ENCODE measurements around the gene TEX9. TPM values are rescaled to one million over a fixed set of nuclear protein-coding genes. Genes with fewer than 3 reads are reported as not detected.
"Not testable (repeated sequence)": the region's sequence is repeated elsewhere in the genome, so short reads cannot be mapped to it uniquely, and the experiment has no call there.

TEX9 gene
- total RNA-seq, 6 experiments from 2014 or later, result 0.31 to 1.4 (median 0.65) TPM

DNA sequence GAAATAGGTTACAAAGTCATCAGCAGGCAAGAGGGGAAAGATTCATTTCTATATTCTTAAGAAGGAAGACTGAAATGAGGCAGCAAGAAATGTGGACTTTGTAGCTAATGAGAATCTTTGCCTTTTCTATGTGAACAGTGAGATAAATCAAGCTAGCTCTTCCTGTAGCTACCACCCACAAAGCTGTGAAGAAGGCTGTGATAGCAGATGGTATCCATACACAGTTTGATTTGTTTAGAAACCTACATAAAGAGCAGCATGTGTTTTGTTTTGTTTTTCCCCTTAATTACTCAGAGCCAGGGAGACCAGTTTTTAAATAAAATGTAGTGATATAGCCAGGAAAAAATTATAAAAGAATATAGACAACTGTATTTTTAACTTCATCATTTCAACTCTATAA lies 45.5 kb downstream of the TEX9 start:
- intact Hi-C loops (cut with DNase I), result no loop called here
- TF ChIP-seq, protein P1, sequence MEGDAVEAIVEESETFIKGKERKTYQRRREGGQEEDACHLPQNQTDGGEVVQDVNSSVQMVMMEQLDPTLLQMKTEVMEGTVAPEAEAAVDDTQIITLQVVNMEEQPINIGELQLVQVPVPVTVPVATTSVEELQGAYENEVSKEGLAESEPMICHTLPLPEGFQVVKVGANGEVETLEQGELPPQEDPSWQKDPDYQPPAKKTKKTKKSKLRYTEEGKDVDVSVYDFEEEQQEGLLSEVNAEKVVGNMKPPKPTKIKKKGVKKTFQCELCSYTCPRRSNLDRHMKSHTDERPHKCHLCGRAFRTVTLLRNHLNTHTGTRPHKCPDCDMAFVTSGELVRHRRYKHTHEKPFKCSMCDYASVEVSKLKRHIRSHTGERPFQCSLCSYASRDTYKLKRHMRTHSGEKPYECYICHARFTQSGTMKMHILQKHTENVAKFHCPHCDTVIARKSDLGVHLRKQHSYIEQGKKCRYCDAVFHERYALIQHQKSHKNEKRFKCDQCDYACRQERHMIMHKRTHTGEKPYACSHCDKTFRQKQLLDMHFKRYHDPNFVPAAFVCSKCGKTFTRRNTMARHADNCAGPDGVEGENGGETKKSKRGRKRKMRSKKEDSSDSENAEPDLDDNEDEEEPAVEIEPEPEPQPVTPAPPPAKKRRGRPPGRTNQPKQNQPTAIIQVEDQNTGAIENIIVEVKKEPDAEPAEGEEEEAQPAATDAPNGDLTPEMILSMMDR (IDR thresholded peaks at IDR 0.05), result no peak
- no peak for TF ChIP-seq POLR2A (IDR thresholded peaks at IDR 0.05)
- no peak for DNase-seq
- no peak overlapping the region for H3K27ac ChIP-seq
- no peaks in the 10 kb centered on the region for H3K36me3 ChIP-seq
- ATAC-seq, result no peak
- H3K9me3 ChIP-seq, result no peaks in the 10 kb centered on the region
- no peaks in the 10 kb centered on the region for H3K4me1 ChIP-seq
- H3K27me3 ChIP-seq, result no peaks in the 10 kb centered on the region
- no peak overlapping the region for H3K4me3 ChIP-seq

DNA sequence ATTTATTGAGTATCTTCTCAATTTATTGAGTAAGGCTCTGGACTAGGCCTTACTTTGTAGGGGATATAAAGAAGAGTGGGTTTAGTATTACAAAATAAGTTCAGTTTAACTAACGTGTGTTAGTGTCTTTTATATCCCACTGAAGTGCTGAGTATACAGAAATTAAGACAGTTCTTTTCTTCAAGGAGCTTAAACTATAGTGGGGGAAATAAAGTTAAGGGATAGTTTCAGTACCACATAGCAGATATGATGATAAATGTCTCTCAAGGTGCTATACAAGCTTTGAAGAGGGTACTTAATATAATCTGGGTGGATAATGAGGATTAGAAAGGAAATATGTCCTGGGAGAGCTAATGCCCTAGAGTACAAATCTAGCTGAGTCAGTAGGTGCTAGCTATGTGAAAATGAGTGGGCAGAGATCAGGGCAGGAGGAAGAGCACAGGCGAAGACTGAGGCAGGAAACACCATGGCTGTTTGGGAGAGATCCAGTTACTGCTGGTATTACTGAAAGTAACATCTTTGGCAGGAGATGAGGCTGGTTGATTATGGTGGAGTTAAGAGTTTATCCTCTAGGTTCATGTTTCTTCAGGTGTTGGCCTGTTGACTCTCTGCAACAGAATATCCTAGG lies 46.0 kb downstream of the TEX9 start:
- 75% methylated on average over 2 of the region's 2 CpGs for WGBS (ENCODE audit: insufficient coverage, low coverage, low lambda C conversion rate, missing lambda C conversion rate)
- H3K4me3 ChIP-seq, result no peak overlapping the region
- intact Hi-C loops (cut with DNase I), result no loop called here
- no peaks in the 10 kb centered on the region for H3K27me3 ChIP-seq
- H3K4me1 ChIP-seq, result no peaks in the 10 kb centered on the region
- no peak for DNase-seq
- H3K9me3 ChIP-seq, result no peaks in the 10 kb centered on the region
- ATAC-seq, result no peak
- no peak overlapping the region for H3K27ac ChIP-seq
- no peaks in the 10 kb centered on the region for H3K36me3 ChIP-seq
- TF ChIP-seq POLR2A (IDR thresholded peaks at IDR 0.05), result no peak
- TF ChIP-seq, protein P1 (IDR thresholded peaks at IDR 0.05), result no peak

DNA sequence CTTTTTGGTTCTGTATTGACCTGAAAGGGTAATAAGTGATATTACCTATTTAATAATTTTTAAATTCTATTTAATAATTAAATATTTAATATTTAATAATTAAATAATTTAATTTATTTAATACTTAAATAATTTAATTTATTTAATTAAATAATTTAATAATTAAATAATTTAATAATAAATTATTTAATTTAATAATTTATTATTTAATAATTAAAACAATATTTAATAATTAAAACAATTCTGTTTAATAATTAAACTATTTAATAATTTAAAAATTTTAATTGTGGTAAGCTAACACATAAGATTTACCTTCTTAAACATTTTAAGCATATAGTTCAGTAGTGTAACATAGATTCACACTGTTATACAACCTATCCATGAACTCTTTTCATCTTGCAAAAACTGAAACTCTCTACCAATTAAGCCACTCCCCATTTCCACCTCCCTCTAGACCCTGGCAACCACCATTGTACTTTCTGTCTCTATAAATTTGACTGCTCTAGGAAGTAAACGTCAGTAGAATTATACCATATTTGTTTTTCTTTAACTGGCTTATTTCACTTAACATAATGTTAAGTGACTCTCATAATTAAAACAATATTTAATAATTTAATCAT lies 48.0 kb downstream of the TEX9 start:
- ATAC-seq; intact Hi-C loops (cut with DNase I); H3K9me3 ChIP-seq; H3K4me3 ChIP-seq; H3K36me3 ChIP-seq; H3K27ac ChIP-seq; H3K27me3 ChIP-seq; H3K4me1 ChIP-seq; DNase-seq: not testable (repeated sequence)
- WGBS (ENCODE audit: insufficient coverage, low coverage, low lambda C conversion rate, missing lambda C conversion rate), result 71% methylated on average over 1 of the region's 1 CpG

DNA sequence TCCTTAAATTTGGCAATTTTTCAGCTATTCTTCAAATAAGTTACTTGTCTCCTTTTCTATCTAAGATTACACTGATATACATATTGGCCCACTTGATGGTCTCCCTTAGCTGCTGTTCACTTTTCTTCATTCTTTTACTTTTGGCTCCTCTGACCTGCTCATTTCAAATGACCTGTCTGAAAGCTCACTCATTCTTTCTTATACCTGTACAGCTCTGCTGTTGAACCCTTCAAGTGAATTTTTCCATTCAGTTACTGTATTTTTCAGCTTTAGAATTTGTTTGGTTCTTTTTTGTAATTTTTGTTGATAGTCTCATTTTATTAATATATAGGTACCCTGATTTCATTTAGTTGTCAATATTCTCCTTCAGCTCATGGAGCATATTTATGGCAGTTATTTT lies 60.0 kb downstream of the TEX9 start:
- Histone ChIP-seq H3K4me1 (no peaks in the 10 kb centered on the region), H3K9me3 (no peaks in the 10 kb centered on the region), H3K27ac (no peak overlapping the region), H3K4me3 (no peak overlapping the region), H3K36me3 (no peaks in the 10 kb centered on the region), H3K27me3 (no peaks in the 10 kb centered on the region)
- no peak for ATAC-seq
- no peak for TF ChIP-seq POLR2A (IDR thresholded peaks at IDR 0.05)
- TF ChIP-seq, protein P1 (IDR thresholded peaks at IDR 0.05), result no peak
- intact Hi-C loops (cut with DNase I), result no loop called here
- no peak for DNase-seq

DNA sequence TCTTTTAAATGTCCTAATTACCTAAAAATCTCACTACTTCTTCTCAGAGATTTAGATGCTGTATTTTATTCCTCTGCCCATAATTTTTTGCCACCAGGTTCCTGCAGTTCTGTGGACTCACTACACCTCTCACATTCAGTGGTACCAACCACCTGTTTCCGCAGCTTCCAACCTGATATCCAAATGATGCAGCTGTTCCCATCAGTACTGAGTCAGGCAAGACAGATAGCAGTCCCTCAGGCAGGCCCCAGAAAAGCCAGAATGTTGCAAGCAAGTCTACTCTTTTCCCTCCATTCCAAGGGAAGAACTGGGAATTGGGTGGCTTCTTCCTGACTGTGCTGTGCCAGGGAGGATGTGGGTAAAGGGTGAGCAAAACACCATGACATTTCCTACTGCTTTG lies 60.8 kb downstream of the TEX9 start:
- H3K4me3 ChIP-seq, result no peak overlapping the region
- 88% methylated on average over 1 of the region's 1 CpG for WGBS (ENCODE audit: insufficient coverage, low coverage, low lambda C conversion rate, missing lambda C conversion rate)
- no peaks in the 10 kb centered on the region for H3K27me3 ChIP-seq
- no peak for ATAC-seq
- no peak overlapping the region for H3K27ac ChIP-seq
- no peak for DNase-seq
- H3K9me3 ChIP-seq, result no peaks in the 10 kb centered on the region
- no peaks in the 10 kb centered on the region for H3K36me3 ChIP-seq
- intact Hi-C loops (cut with DNase I), result no loop called here
- no peaks in the 10 kb centered on the region for H3K4me1 ChIP-seq
- TF ChIP-seq POLR2A (IDR thresholded peaks at IDR 0.05), result no peak
- TF ChIP-seq, protein P1 (IDR thresholded peaks at IDR 0.05), result no peak

Data from right lobe of liver (tissue), 6 donors.